SK-N-SH (cell line): Measurements from ENCODE around the gene SPINK4.

Experiments
- NRF1 ChIP-seq: IDR thresholded peaks from 2 replicates; pipeline ENCODE4 v1.6.1; 2012; ENCODE audit warnings: low read depth, mild to moderate bottlenecking, low read length
- TF ChIP-seq, protein P1 (sequence below): fragments of 200-600 bp; sonication (generic); IDR thresholded peaks from 2 replicates; pipeline ENCODE4 v1.6.1; 2017; ENCODE audit warnings: antibody characterized with exemption, mild to moderate bottlenecking, moderate library complexity

DNA sequence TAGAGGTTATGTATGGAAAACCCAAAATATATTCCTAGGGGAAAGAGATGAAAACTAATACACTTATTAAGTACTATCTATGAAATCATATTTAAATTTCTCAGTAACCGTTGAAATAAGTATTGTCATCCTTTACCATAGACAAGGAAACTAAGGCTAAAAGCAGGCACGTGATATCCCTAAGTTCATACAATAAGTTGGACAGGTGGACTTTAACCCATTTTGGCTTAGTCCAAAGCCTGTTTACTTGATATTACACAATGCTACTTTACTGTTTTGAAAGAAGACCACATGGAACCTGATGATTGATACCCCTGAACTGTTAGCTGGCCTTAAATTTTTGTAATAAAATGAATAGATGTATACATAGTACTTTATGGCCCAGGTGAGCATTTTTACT lies 53.8 kb downstream of the SPINK4 start:
- TF ChIP-seq NRF1 = no peak
- TF ChIP-seq, protein P1, sequence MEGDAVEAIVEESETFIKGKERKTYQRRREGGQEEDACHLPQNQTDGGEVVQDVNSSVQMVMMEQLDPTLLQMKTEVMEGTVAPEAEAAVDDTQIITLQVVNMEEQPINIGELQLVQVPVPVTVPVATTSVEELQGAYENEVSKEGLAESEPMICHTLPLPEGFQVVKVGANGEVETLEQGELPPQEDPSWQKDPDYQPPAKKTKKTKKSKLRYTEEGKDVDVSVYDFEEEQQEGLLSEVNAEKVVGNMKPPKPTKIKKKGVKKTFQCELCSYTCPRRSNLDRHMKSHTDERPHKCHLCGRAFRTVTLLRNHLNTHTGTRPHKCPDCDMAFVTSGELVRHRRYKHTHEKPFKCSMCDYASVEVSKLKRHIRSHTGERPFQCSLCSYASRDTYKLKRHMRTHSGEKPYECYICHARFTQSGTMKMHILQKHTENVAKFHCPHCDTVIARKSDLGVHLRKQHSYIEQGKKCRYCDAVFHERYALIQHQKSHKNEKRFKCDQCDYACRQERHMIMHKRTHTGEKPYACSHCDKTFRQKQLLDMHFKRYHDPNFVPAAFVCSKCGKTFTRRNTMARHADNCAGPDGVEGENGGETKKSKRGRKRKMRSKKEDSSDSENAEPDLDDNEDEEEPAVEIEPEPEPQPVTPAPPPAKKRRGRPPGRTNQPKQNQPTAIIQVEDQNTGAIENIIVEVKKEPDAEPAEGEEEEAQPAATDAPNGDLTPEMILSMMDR = no peak
